Trophoblast cell (in vitro differentiated cells and primary cell): ENCODE results near the gene SLC41A3.

ENCODE experiments used
- DNase-seq, 2 donors: peaks; one replicate each; pipeline ENCODE4 v3.0.0-alpha.2; 2016
- H2AFZ ChIP-seq: 2 replicates; pipeline ENCODE4 v1.6.1; 2013; ENCODE audit warnings: low read length, moderate library complexity, mild to moderate bottlenecking; ENCODE audit not compliant: insufficient read depth, poor library complexity
- H2AK5ac ChIP-seq: 2 replicates; pipeline ENCODE4 v1.6.1; 2013; ENCODE audit warnings: mild to moderate bottlenecking, low read length
- H2BK120ac ChIP-seq: 2 replicates; pipeline ENCODE4 v1.6.1; 2013; ENCODE audit warnings: low read length, mild to moderate bottlenecking, moderate library complexity; ENCODE audit not compliant: insufficient read depth, poor library complexity
- H2BK12ac ChIP-seq: 2 replicates; pipeline ENCODE4 v1.6.1; 2013; ENCODE audit warnings: mild to moderate bottlenecking, low read length, moderate library complexity
- H2BK5ac ChIP-seq: 2 replicates; pipeline ENCODE4 v1.6.1; 2013; ENCODE audit warnings: low read length, low read depth, moderate library complexity, mild to moderate bottlenecking; ENCODE audit not compliant: poor library complexity
- H3K14ac ChIP-seq: 2 replicates; pipeline ENCODE4 v1.6.1; 2013; ENCODE audit warnings: mild to moderate bottlenecking, low read length
- H3K18ac ChIP-seq: 2 replicates; pipeline ENCODE4 v1.6.1; 2013; ENCODE audit warnings: mild to moderate bottlenecking, low read length
- H3K23ac ChIP-seq: 2 replicates; pipeline ENCODE4 v1.6.1; 2013; ENCODE audit warnings: low read length
- H3K27ac ChIP-seq: 2 replicates; pipeline ENCODE4 v1.5.1; 2013; ENCODE audit warnings: low read depth, mild to moderate bottlenecking, inconsistent platforms, low read length, moderate library complexity
- H3K27me3 ChIP-seq: 2 replicates; pipeline ENCODE4 v1.6.1; 2013; ENCODE audit warnings: inconsistent platforms, mild to moderate bottlenecking, low read length, moderate library complexity; ENCODE audit not compliant: insufficient read depth
- H3K36me3 ChIP-seq, 2 experiments: 1 replicate in 1 of 2; 2 replicates in 1 of 2; pipeline ENCODE4 v1.6.1; 2013; ENCODE audit warnings: low read length in 2 of 2, mild to moderate bottlenecking in 2 of 2, moderate library complexity in 1 of 2; ENCODE audit not compliant: insufficient read depth in 2 of 2, control insufficient read depth in 1 of 2
- H3K4ac ChIP-seq: 2 replicates; pipeline ENCODE4 v1.6.1; 2013; ENCODE audit warnings: low read depth, mild to moderate bottlenecking, low read length, moderate library complexity
- H3K4me1 ChIP-seq, 2 experiments: 1 replicate in 1 of 2; 2 replicates in 1 of 2; pipeline ENCODE4 v1.6.1; 2013; ENCODE audit warnings: low read length in 2 of 2, mild to moderate bottlenecking in 2 of 2, moderate library complexity in 1 of 2; ENCODE audit not compliant: insufficient read depth in 2 of 2, control insufficient read depth in 1 of 2
- H3K4me2 ChIP-seq: 2 replicates; pipeline ENCODE4 v1.6.1; 2013; ENCODE audit warnings: inconsistent platforms, mild to moderate bottlenecking, low read length, moderate library complexity
- H3K4me3 ChIP-seq: 2 replicates; pipeline ENCODE4 v1.5.1; 2013; ENCODE audit warnings: mild to moderate bottlenecking, low read depth, low read length, inconsistent platforms
- H3K79me1 ChIP-seq: one replicate; pipeline ENCODE4 v1.6.1; 2013; ENCODE audit warnings: low read length
- H3K79me2 ChIP-seq: 2 replicates; pipeline ENCODE4 v1.6.1; 2013; ENCODE audit warnings: low read length, mild to moderate bottlenecking; ENCODE audit not compliant: control insufficient read depth, insufficient read depth, poor library complexity
- H3K9ac ChIP-seq: 2 replicates; pipeline ENCODE4 v1.6.1; 2013; ENCODE audit warnings: mild to moderate bottlenecking, low read length
- H3K9me3 ChIP-seq: 2 replicates; pipeline ENCODE4 v1.6.1; 2013; ENCODE audit warnings: low read depth, mild to moderate bottlenecking, control low read depth, inconsistent platforms, low read length; ENCODE audit not compliant: insufficient read depth
- H4K12ac ChIP-seq: 2 replicates; pipeline ENCODE4 v1.6.1; 2013; ENCODE audit warnings: low read depth, mild to moderate bottlenecking, low read length, moderate library complexity
- H4K8ac ChIP-seq: 2 replicates; pipeline ENCODE4 v1.6.1; 2013; ENCODE audit warnings: low read depth, mild to moderate bottlenecking, low read length, moderate library complexity
- H4K91ac ChIP-seq: one replicate; pipeline ENCODE4 v1.6.1; 2013; ENCODE audit warnings: low read depth, mild to moderate bottlenecking, low read length, moderate library complexity
- WGBS: extraction: QIAGEN DNeasy Blood & Tissue Kit; methylation state at CpG from one replicate; pipeline ENCODE4 v1.1.7; 2013; ENCODE audit warnings: missing lambda C conversion rate; ENCODE audit not compliant: insufficient read length, insufficient coverage; ENCODE audit errors: extremely low coverage; 5-methylcytosine and 5-hydroxymethylcytosine counted together

Gene SLC41A3

GRCh38 chr3:126057501-126057819, 26.5 kb downstream of the SLC41A3 start:
- Histone ChIP-seq H3K4ac (no peak overlapping the region), H3K79me2 (no peaks in the 10 kb centered on the region), H3K4me2 (no peak overlapping the region), H4K91ac (no peak overlapping the region), H2BK12ac (no peak overlapping the region), H3K4me1 (peaks cover 9 to 10% of the 10 kb centered on the region in 2 experiments), H3K18ac (no peak overlapping the region), H3K23ac (no peak overlapping the region), H2BK5ac (no peak overlapping the region), H3K36me3 (no peaks in the 10 kb centered on the region), H3K9ac (no peak overlapping the region), H2BK120ac (no peak overlapping the region), H3K9me3 (no peaks in the 10 kb centered on the region), H2AFZ (no peak overlapping the region), H3K14ac (no peak overlapping the region), H2AK5ac (no peak overlapping the region), H3K27me3 (no peaks in the 10 kb centered on the region), H3K79me1 (no peaks in the 10 kb centered on the region), H3K27ac (no peak overlapping the region), H4K8ac (no peak overlapping the region), H4K12ac (no peak overlapping the region), H3K4me3 (no peak overlapping the region)
- DNase-seq: no peak
- no CpG with 5 or more reads among the region's 10 CpGs for WGBS

- Histone ChIP-seq H3K79me2 (no peaks in the 10 kb centered on the region), H3K9ac (no peak overlapping the region), H3K4me1 (peaks cover 9 to 10% of the 10 kb centered on the region in 2 experiments), H2AK5ac (no peak overlapping the region), H3K27ac (no peak overlapping the region), H3K18ac (no peak overlapping the region), H3K79me1 (no peaks in the 10 kb centered on the region), H4K12ac (no peak overlapping the region), H4K91ac (no peak overlapping the region), H3K27me3 (no peaks in the 10 kb centered on the region), H2BK120ac (no peak overlapping the region), H2BK12ac (no peak overlapping the region), H3K36me3 (no peaks in the 10 kb centered on the region), H3K9me3 (no peaks in the 10 kb centered on the region), H3K4me3 (no peak overlapping the region), H2AFZ (no peak overlapping the region), H3K4ac (no peak overlapping the region), H2BK5ac (no peak overlapping the region), H3K23ac (no peak overlapping the region), H3K14ac (no peak overlapping the region), H3K4me2 (no peak overlapping the region), H4K8ac (no peak overlapping the region)
- WGBS: no CpG with 5 or more reads among the region's 14 CpGs
- DNase-seq: peak in 1 of 2 donors; percentile 15
Observed at GRCh38 chr3:126056681-126057500, 27.0 kb downstream of the SLC41A3 start.

- H3K79me1 ChIP-seq: no peaks in the 10 kb centered on the region
- no CpG with 5 or more reads among the region's 10 CpGs for WGBS
- no peaks in the 10 kb centered on the region for H3K27me3 ChIP-seq
- H3K9me3 ChIP-seq: no peaks in the 10 kb centered on the region
- H4K8ac ChIP-seq: no peak overlapping the region
- DNase-seq: no peak
- no peaks in the 10 kb centered on the region for H3K79me2 ChIP-seq
- no peaks in the 10 kb centered on the region for H3K36me3 ChIP-seq
- H3K9ac ChIP-seq: no peak overlapping the region
- peaks cover 9 to 10% of the 10 kb centered on the region in 2 experiments for H3K4me1 ChIP-seq
- no peak overlapping the region for H2BK120ac ChIP-seq
- no peak overlapping the region for H3K4ac ChIP-seq
- H3K4me3 ChIP-seq: no peak overlapping the region
- H3K14ac ChIP-seq: no peak overlapping the region
- H2BK12ac ChIP-seq: no peak overlapping the region
- H2AFZ ChIP-seq: no peak overlapping the region
- H3K23ac ChIP-seq: no peak overlapping the region
- no peak overlapping the region for H4K12ac ChIP-seq
- no peak overlapping the region for H3K4me2 ChIP-seq
- no peak overlapping the region for H2AK5ac ChIP-seq
- H3K27ac ChIP-seq: no peak overlapping the region
- no peak overlapping the region for H3K18ac ChIP-seq
- H4K91ac ChIP-seq: no peak overlapping the region
- H2BK5ac ChIP-seq: no peak overlapping the region
Observed at GRCh38 chr3:126056088-126056487, 27.8 kb downstream of the SLC41A3 start.

GRCh38 chr3:126054870-126055269, 29.1 kb downstream of the SLC41A3 start:
- Histone ChIP-seq H3K18ac (no peak overlapping the region), H4K8ac (no peak overlapping the region), H3K4ac (no peak overlapping the region), H4K12ac (no peak overlapping the region), H4K91ac (no peak overlapping the region), H3K4me2 (no peak overlapping the region), H2AFZ (no peak overlapping the region), H3K23ac (no peak overlapping the region), H2AK5ac (no peak overlapping the region), H3K27ac (no peak overlapping the region), H2BK120ac (no peak overlapping the region), H2BK5ac (no peak overlapping the region), H3K4me1 (peaks cover 9 to 10% of the 10 kb centered on the region in 2 experiments), H3K27me3 (no peaks in the 10 kb centered on the region), H3K79me2 (no peaks in the 10 kb centered on the region), H3K9ac (no peak overlapping the region), H3K9me3 (no peaks in the 10 kb centered on the region), H3K14ac (no peak overlapping the region), H3K79me1 (no peaks in the 10 kb centered on the region), H2BK12ac (no peak overlapping the region), H3K36me3 (no peaks in the 10 kb centered on the region), H3K4me3 (no peak overlapping the region)
- no CpG with 5 or more reads among the region's 5 CpGs for WGBS
- DNase-seq: no peak
